Glutamatergic neuron (in vitro differentiated cells): ENCODE measurements around the gene NDUFA1. TPM values are rescaled to one million over a fixed set of nuclear protein-coding genes. Genes with fewer than 3 reads are reported as not detected.

Experiments used
- DNase-seq: peaks from one replicate; pipeline ENCODE4 v3.0.0; 2022
- H3K27ac Mint-ChIP-seq: one replicate; pipeline ENCODE4 v1.8.0; 2020; ENCODE audit warnings: mild to moderate bottlenecking, mixed read lengths, inconsistent platforms; ENCODE audit not compliant: unreplicated experiment
- H3K27me3 Mint-ChIP-seq: one replicate; pipeline ENCODE4 v1.8.0; 2020; ENCODE audit warnings: mild to moderate bottlenecking, moderate library complexity, mixed read lengths, inconsistent platforms; ENCODE audit not compliant: unreplicated experiment
- H3K36me3 Mint-ChIP-seq: one replicate; pipeline ENCODE4 v1.8.0; 2020; ENCODE audit warnings: mild to moderate bottlenecking, mixed read lengths, inconsistent platforms; ENCODE audit not compliant: unreplicated experiment
- H3K4me1 Mint-ChIP-seq: one replicate; pipeline ENCODE4 v1.8.0; 2020; ENCODE audit warnings: mild to moderate bottlenecking, low read depth, mixed read lengths, inconsistent platforms; ENCODE audit not compliant: unreplicated experiment
- H3K4me3 Mint-ChIP-seq: one replicate; pipeline ENCODE4 v1.8.0; 2020; ENCODE audit warnings: mild to moderate bottlenecking, mixed read lengths, inconsistent platforms; ENCODE audit not compliant: unreplicated experiment
- H3K9me3 Mint-ChIP-seq: one replicate; pipeline ENCODE4 v1.8.0; 2020; ENCODE audit warnings: mild to moderate bottlenecking, moderate library complexity, mixed read lengths, inconsistent platforms; ENCODE audit not compliant: unreplicated experiment
- total RNA-seq: library from RNA; stranded (reverse); fragmentation: NEBNext Ultra II Directional; extraction: Animal tissue kit (Norgen Biotek cat#: 25700); gene quantifications from one replicate; pipeline ENCODE4 v1.2.1, GENCODE V29; 2021; ENCODE audit not compliant: unreplicated experiment
- TF ChIP-seq, protein P1 (sequence below): fragments of 200-600 bp; sonication (generic); IDR thresholded peaks from one replicate; pipeline ENCODE4 v1.5.0; 2021; ENCODE audit not compliant: partially characterized antibody, unreplicated experiment

Gene NDUFA1
- total RNA-seq, 1 donor from 2014 or later = 61.6 TPM

DNA sequence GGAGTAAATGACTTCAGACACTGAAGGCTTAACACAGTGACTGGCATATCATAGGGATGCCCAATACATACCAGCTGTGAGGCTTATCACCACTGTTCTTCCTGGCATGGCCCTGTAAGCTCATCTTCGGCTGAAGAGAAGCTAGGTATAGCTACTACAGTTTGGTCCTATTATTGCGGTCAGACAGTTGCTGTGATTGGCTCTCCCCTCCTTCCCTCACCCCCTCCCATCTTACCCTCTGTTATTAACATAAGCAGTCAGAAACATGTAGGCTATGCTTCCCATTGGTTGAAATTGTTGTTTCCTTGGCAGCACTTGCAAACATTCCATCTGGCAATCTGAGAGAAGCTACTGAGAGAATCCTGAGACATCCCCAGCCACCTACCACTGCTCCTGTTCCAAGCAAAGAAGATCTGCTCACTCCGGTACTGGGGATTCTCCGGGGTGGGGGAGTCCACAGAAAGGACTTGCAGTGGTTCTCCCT lies 24.3 kb downstream of the NDUFA1 start, which contains the start of gene AKAP14:
AKAP14 (plus strand) TSS at position 51 of the 484 bp plus-strand sequence. CDS start 7,331 bp downstream, outside the sequence.
- Mint-ChIP-seq H3K4me3 (no peak within 1 kb of the TSS), H3K9me3 (no peaks in the 10 kb centered on the region), H3K27ac (no peak within 1 kb of the TSS), H3K4me1 (no peaks in the 10 kb centered on the region), H3K27me3 (peaks cover 3% of the 10 kb centered on the region), H3K36me3 (no peaks in the 10 kb centered on the region)
- DNase-seq = no peak
- TF ChIP-seq, protein P1, sequence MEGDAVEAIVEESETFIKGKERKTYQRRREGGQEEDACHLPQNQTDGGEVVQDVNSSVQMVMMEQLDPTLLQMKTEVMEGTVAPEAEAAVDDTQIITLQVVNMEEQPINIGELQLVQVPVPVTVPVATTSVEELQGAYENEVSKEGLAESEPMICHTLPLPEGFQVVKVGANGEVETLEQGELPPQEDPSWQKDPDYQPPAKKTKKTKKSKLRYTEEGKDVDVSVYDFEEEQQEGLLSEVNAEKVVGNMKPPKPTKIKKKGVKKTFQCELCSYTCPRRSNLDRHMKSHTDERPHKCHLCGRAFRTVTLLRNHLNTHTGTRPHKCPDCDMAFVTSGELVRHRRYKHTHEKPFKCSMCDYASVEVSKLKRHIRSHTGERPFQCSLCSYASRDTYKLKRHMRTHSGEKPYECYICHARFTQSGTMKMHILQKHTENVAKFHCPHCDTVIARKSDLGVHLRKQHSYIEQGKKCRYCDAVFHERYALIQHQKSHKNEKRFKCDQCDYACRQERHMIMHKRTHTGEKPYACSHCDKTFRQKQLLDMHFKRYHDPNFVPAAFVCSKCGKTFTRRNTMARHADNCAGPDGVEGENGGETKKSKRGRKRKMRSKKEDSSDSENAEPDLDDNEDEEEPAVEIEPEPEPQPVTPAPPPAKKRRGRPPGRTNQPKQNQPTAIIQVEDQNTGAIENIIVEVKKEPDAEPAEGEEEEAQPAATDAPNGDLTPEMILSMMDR = no peak

DNA sequence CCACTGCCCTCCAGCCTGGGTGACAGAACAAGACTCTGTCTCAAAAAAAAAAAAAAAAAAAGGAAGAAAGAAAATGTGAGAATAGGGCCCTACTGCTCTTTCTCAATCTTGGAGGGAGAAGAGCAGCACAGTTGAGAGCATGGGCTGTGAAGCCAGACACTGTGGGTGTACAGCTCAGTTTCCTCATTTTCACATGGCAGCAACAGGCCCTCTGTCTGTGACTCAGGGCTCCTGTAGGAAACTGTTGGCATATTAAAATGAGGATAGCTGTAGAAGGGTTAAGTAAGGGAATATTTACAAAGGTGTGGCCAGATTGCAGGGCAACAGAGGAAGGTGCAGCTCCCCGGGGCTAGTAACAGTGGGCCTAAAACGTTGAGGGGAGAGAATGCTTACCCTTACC lies 27.5 kb downstream of the NDUFA1 start:
- Mint-ChIP-seq H3K27me3 (no peaks in the 10 kb centered on the region), H3K9me3 (no peaks in the 10 kb centered on the region), H3K36me3 (no peaks in the 10 kb centered on the region), H3K4me3 (no peak overlapping the region), H3K4me1 (no peaks in the 10 kb centered on the region), H3K27ac (no peak overlapping the region)
- TF ChIP-seq, protein P1 = no peak
- DNase-seq = no peak

DNA sequence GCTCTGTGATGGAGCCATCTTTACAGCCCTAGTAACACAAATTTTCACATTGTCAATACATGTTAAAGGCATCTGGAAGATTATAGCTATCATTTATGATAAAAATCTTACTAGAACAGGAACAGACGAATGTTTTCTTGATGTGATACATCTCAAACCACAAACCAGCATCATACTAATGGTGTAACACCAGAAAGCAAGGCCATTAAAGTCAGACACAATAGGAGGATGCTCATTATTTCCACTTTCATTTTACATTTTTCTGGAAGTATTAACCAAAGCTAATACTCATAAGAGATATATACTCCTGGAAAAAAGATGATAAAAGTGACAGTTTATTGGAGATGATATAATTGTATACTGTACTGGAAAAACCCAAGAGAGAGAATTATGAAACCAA lies 29.3 kb downstream of the NDUFA1 start:
- no peak overlapping the region for H3K27ac Mint-ChIP-seq
- TF ChIP-seq, protein P1 = no peak
- peaks cover 2% of the 10 kb centered on the region for H3K4me1 Mint-ChIP-seq
- H3K9me3 Mint-ChIP-seq = no peaks in the 10 kb centered on the region
- DNase-seq = no peak
- no peak overlapping the region for H3K4me3 Mint-ChIP-seq
- H3K36me3 Mint-ChIP-seq = no peaks in the 10 kb centered on the region
- no peaks in the 10 kb centered on the region for H3K27me3 Mint-ChIP-seq

DNA sequence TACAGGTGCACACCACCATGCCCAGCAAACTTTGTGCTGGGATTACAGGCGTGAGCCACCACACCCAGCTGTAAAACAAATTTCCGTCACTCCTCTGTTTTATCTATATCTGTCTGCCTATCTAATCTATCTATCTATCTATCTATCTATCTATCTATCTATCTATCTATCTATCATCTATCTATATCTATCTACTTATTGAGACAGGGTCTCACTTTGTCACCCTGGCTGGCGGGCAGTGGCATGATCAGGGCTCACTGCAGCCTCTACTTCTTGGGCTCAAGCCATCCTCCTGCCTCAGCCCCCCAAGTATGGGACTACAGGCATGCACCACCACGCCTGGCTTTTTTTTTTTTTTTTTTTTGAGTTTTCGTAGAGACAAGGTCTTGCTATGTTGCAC lies 44.7 kb downstream of the NDUFA1 start:
- Mint-ChIP-seq H3K27ac (no peak overlapping the region), H3K36me3 (no peaks in the 10 kb centered on the region), H3K4me3 (no peak overlapping the region), H3K9me3 (no peaks in the 10 kb centered on the region), H3K27me3 (no peaks in the 10 kb centered on the region), H3K4me1 (peaks cover 3% of the 10 kb centered on the region)
- TF ChIP-seq, protein P1 = no peak
- no peak for DNase-seq

DNA sequence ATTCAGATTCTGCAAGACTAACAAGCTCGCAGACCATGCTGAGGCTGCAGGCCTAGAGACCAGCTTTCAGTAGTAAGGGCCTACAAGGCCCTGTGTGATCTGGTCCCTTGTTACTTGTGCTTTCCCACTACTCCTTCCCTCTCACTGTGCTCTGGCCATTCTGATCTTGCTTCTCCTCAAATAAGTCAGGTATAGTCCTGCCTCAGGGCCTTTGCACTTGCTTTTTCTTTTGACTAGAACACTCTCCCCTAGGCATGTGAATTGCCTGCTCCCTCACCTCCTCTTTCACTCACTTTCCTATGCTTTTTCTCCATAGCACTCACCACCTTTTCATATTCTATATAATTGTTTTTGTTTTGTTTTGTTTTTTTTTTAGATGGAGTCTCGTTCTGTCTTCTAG lies 46.2 kb downstream of the NDUFA1 start:
- no peaks in the 10 kb centered on the region for H3K36me3 Mint-ChIP-seq
- no peak overlapping the region for H3K4me3 Mint-ChIP-seq
- TF ChIP-seq, protein P1 = no peak
- no peak for DNase-seq
- no peaks in the 10 kb centered on the region for H3K9me3 Mint-ChIP-seq
- H3K27ac Mint-ChIP-seq = no peak overlapping the region
- H3K27me3 Mint-ChIP-seq = no peaks in the 10 kb centered on the region
- H3K4me1 Mint-ChIP-seq = peaks cover 3% of the 10 kb centered on the region
